ENCODE results near the gene LIG3. TPM values are rescaled to one million over a fixed set of nuclear protein-coding genes. Genes with fewer than 3 reads are reported as not detected.

LIG3 gene
- total RNA-seq, 2 experiments from 2014 or later = 44.1 to 50.4 TPM

GRCh38 chr17:34981538-34982241 lies 1.4 kb downstream of the LIG3 start:
- peak overlapping the region; percentile 89 for H3K27ac Mint-ChIP-seq
- no peak for ATAC-seq

GRCh38 chr17:34987232-34987631 lies 6.9 kb downstream of the LIG3 start:
- Mint-ChIP-seq H3K27me3 (no peaks in the 10 kb centered on the region), H3K4me1 (ENCODE audit: low read depth) (peaks cover 33% of the 10 kb centered on the region), H3K27ac (no peak overlapping the region), H3K9me3 (no peaks in the 10 kb centered on the region), H3K36me3 (ENCODE audit: low read depth) (peaks cover 56% of the 10 kb centered on the region), H3K4me3 (no peak overlapping the region)
- no peak for DNase-seq
- intact Hi-C loops (cut with micrococcal nuclease) = no loop called here
- no peak for ATAC-seq
- ChIA-PET CTCF (interaction anchor here (1.4 to 2.6 kb wide), 2 partner anchors 10 to 107 kb away, joined by 3 to 7 read pairs; no protein-coding TSS in a partner anchor), POLR2A (no interaction called here)
- no peak for TF ChIP-seq CTCF (IDR thresholded peaks at IDR 0.05)

More at GRCh38 chr17:34981538-34982241, 1.4 kb downstream of the LIG3 start:
- no peaks in the 10 kb centered on the region for H3K27me3 Mint-ChIP-seq
- no peak for DNase-seq
- intact Hi-C loops (cut with micrococcal nuclease) = loop anchor here (1.0 to 5.0 kb wide), 3 partner anchors 20 to 106 kb away; partner anchors contain the start of genes CCT6B, RFFL and ZNF830
- H3K4me1 Mint-ChIP-seq (ENCODE audit: low read depth) = peaks cover 45% of the 10 kb centered on the region
- peaks cover 32% of the 10 kb centered on the region for H3K36me3 Mint-ChIP-seq (ENCODE audit: low read depth)
- POLR2A ChIA-PET = interaction anchor here (0.7 to 6.3 kb wide), 17 partner anchors 9 to 597 kb away, joined by 3 to 51 read pairs (median 6); partner anchors contain the start of genes CCT6B, PEX12, RAD51D and RFFL
- no peaks in the 10 kb centered on the region for H3K9me3 Mint-ChIP-seq
- peak overlapping the region; percentile 84 for H3K4me3 Mint-ChIP-seq
- CTCF ChIA-PET = interaction anchor here (0.6 to 3.9 kb wide), 13 partner anchors 8 to 758 kb away, joined by 3 to 28 read pairs (median 4); partner anchors contain the start of gene RAD51D
- peak; percentile 11 for TF ChIP-seq CTCF (IDR thresholded peaks at IDR 0.05)

- POLR2A ChIA-PET = interaction anchor here (0.7 to 1.5 kb wide), 5 partner anchors 8 to 546 kb away, joined by 3 to 5 read pairs (median 3); partner anchors contain the start of gene LIG3
- no peak for TF ChIP-seq CTCF (IDR thresholded peaks at IDR 0.05)
- DNase-seq (no peak), ATAC-seq (no peak)
- H3K9me3 Mint-ChIP-seq = no peaks in the 10 kb centered on the region
- intact Hi-C loops (cut with micrococcal nuclease) = no loop called here
- no peak overlapping the region for H3K27ac Mint-ChIP-seq
- H3K36me3 Mint-ChIP-seq (ENCODE audit: low read depth) = peaks cover 55% of the 10 kb centered on the region
- CTCF ChIA-PET = interaction anchor here (1.0 kb wide), 1 partner anchor 101 kb away, joined by 3 read pairs; no protein-coding TSS in a partner anchor
- H3K4me1 Mint-ChIP-seq (ENCODE audit: low read depth) = peaks cover 22% of the 10 kb centered on the region
- no peak overlapping the region for H3K4me3 Mint-ChIP-seq
- no peaks in the 10 kb centered on the region for H3K27me3 Mint-ChIP-seq
Observed at GRCh38 chr17:34988644-34989043, 8.3 kb downstream of the LIG3 start.

GRCh38 chr17:34989473-34989872 lies 9.2 kb downstream of the LIG3 start:
- ChIA-PET POLR2A (interaction anchor here (1.0 to 1.5 kb wide), 3 partner anchors 9 to 23 kb away, joined by 3 read pairs; partner anchors contain the start of gene LIG3), CTCF (interaction anchor here (1.0 kb wide), 1 partner anchor 100 kb away, joined by 3 read pairs; no protein-coding TSS in a partner anchor)
- Mint-ChIP-seq H3K36me3 (ENCODE audit: low read depth) (peaks cover 52% of the 10 kb centered on the region), H3K4me1 (ENCODE audit: low read depth) (peaks cover 13% of the 10 kb centered on the region), H3K27ac (no peak overlapping the region), H3K27me3 (no peaks in the 10 kb centered on the region), H3K9me3 (no peaks in the 10 kb centered on the region), H3K4me3 (no peak overlapping the region)
- ATAC-seq (no peak), DNase-seq (no peak)
- intact Hi-C loops (cut with micrococcal nuclease) = no loop called here
- no peak for TF ChIP-seq CTCF (IDR thresholded peaks at IDR 0.05)

All from activated CD8-positive, alpha-beta T cell treated with anti-CD3 and anti-CD28 coated beads for 36 hours (primary cell).